ENCODE results near the gene PLEKHM3. TPM values are rescaled to one million over a fixed set of nuclear protein-coding genes. Genes with fewer than 3 reads are reported as not detected.

PLEKHM3 gene
- total RNA-seq, 2 donors from 2014 or later: 8.8 to 9.2 TPM

DNA sequence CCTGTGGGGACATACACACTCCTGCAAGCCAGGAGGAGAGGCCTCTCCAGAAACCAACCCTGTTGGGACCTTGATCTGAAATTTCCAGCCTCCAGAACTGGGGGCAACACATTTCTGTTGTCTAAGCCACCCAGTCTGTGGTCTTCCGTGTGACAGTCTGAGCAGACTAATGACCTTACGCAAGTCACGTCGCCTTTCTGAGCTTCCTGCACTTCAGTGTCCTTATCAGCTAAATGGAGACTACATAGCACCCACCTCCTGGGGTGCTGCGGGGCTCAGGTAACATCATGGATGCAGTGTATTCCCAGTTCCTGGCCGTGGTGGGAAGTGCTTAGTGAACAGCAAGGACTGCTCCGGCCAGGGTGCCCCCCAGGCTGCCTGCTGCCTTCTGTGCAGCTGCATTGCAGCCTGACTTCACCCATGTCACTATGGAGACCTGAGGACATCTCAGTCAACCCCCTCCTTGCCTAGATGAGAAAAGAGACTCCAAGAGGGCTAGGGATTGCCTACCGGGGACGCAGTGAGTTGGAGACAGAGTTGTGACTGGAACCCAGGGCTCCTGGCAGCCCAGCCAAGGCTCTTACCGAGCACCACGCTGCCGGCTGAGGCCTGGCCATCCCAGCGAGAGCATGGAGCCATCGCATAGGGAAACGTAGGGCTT is 194.4 kb downstream of the PLEKHM3 start:
- DNase-seq: no peak
- Mint-ChIP-seq H3K4me3 (no peak overlapping the region), H3K9me3 (no peaks in the 10 kb centered on the region), H3K4me1 (ENCODE audit: low read depth) (peaks cover 33% of the 10 kb centered on the region), H3K36me3 (ENCODE audit: insufficient read depth in 2 of 2) (no peaks in the 10 kb centered on the region), H3K27ac (no peak overlapping the region), H3K27me3 (ENCODE audit: low read depth) (no peaks in the 10 kb centered on the region)
- ATAC-seq (replicated peaks in 1 of 2): no peak

DNA sequence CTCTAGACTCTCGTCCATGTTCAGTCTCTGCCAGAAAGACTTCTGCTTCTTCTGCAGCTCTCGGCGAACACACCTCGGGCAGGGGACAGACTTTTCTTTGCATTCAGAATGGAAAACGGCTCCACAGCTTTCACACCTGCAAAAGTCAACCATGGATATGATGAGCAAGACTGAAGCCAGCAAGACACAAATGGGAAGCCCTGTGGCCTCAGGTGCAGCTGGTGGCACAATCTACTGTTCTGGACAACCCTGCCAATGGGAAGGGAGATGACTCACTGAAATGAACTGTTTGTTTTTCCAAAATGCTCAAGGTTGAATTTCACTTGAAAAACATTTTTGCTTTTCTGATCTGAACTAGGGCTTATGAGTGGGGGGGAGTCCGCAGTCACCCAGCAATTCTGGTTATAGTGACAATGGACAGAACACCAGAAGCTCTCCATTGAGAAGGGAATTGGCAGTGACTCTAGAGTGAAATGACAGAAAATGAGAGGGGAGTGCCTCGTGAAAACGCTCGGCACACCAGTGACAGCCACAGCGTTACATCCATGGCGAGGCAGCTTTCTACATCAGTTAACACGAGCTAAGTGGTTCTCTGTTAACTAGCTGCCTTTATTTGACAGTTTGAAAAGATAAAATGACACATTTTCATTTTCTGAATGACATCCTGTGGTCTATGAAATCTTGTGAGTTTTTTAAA is 196.8 kb downstream of the PLEKHM3 start:
- ATAC-seq (replicated peaks in 1 of 2) (no peak), DNase-seq (no peak)
- Mint-ChIP-seq H3K9me3 (no peaks in the 10 kb centered on the region), H3K27me3 (ENCODE audit: low read depth) (no peaks in the 10 kb centered on the region), H3K27ac (no peak overlapping the region), H3K4me1 (ENCODE audit: low read depth) (peaks cover 30% of the 10 kb centered on the region), H3K36me3 (ENCODE audit: insufficient read depth in 2 of 2) (no peaks in the 10 kb centered on the region), H3K4me3 (no peak overlapping the region)

DNA sequence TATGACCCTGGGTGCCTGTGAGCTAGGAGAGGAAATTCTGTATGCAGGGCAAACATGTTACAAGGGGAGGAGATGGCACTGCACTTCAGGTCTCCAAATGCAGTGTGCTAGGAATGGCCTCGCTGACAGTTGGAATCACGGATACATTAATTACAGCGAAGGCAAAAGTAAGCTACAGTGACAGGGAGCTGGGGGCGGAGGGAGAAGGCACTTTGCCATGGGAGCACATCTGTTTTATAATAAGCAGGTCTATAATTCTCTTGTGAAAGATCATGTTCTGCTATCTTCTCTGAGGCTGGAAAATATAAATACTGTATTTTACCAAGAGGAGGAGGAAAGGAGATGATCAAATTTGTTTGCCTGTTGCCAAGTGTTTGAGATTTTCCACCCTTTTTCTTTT is 199.3 kb downstream of the PLEKHM3 start:
- Mint-ChIP-seq H3K4me1 (ENCODE audit: low read depth) (peaks cover 20% of the 10 kb centered on the region), H3K36me3 (ENCODE audit: insufficient read depth in 2 of 2) (no peaks in the 10 kb centered on the region), H3K27me3 (ENCODE audit: low read depth) (no peaks in the 10 kb centered on the region), H3K27ac (no peak overlapping the region), H3K9me3 (no peaks in the 10 kb centered on the region), H3K4me3 (no peak overlapping the region)
- ATAC-seq (replicated peaks in 1 of 2) (no peak), DNase-seq (no peak)

DNA sequence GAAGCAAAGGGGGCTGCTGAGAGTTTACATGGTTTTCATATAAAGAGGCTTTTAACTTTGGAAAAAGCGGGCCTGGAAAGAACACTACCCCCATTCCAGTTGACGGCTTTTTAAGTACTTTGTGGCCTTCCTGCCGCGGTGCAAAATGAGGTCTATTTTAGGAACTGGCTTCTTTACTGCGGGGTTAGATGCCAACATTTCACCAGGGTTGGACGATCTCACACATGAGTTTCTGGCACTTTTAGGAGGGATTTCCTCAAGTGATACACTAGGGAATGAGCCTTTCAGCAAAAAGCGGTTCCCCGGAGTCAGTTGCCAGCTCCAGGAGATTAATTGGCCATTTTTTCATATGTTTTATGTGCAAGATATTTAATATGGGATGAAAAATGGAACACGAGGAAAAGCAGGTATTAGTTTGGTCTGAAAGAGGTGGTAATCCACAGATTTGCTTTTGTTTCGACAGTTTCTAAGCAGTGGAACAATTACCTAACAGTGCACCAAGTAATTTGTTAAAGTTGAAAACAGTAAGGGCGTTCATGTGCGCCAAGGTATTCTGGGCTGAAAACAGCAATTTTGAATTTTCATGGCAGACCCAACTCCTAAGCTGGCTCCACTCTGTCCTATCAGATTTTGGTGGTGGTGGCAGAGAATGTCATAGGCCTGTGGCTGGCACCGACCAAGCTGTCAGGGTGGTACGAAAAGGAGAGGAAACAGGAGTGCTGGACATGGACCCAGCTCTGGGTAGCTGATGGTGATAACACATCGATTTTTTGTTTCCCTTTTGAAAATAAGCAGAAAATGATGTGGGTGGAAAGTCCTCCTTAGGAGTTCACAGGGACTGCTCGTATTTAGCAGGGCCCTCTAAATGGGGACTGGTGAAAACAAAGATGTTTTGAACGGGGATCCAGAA is 200.0 kb downstream of the PLEKHM3 start:
- ATAC-seq (replicated peaks in 1 of 2) (no peak), DNase-seq (no peak)
- no peak overlapping the region for H3K27ac Mint-ChIP-seq
- no peak overlapping the region for H3K4me3 Mint-ChIP-seq
- H3K27me3 Mint-ChIP-seq (ENCODE audit: low read depth): no peaks in the 10 kb centered on the region
- no peaks in the 10 kb centered on the region for H3K36me3 Mint-ChIP-seq (ENCODE audit: insufficient read depth in 2 of 2)
- peaks cover 19% of the 10 kb centered on the region for H3K4me1 Mint-ChIP-seq (ENCODE audit: low read depth)
- H3K9me3 Mint-ChIP-seq: no peaks in the 10 kb centered on the region

- H3K27ac Mint-ChIP-seq: no peak overlapping the region
- H3K4me3 Mint-ChIP-seq: no peak overlapping the region
- no peaks in the 10 kb centered on the region for H3K27me3 Mint-ChIP-seq (ENCODE audit: low read depth)
- H3K9me3 Mint-ChIP-seq: no peaks in the 10 kb centered on the region
- no peak for DNase-seq
- peaks cover 7% of the 10 kb centered on the region for H3K4me1 Mint-ChIP-seq (ENCODE audit: low read depth)
- H3K36me3 Mint-ChIP-seq (ENCODE audit: insufficient read depth in 2 of 2): no peaks in the 10 kb centered on the region
- no peak for ATAC-seq (replicated peaks in 1 of 2)
These were observed 201.5 kb downstream of the PLEKHM3 start for GRCh38 chr2:207823865-207824264.

DNA sequence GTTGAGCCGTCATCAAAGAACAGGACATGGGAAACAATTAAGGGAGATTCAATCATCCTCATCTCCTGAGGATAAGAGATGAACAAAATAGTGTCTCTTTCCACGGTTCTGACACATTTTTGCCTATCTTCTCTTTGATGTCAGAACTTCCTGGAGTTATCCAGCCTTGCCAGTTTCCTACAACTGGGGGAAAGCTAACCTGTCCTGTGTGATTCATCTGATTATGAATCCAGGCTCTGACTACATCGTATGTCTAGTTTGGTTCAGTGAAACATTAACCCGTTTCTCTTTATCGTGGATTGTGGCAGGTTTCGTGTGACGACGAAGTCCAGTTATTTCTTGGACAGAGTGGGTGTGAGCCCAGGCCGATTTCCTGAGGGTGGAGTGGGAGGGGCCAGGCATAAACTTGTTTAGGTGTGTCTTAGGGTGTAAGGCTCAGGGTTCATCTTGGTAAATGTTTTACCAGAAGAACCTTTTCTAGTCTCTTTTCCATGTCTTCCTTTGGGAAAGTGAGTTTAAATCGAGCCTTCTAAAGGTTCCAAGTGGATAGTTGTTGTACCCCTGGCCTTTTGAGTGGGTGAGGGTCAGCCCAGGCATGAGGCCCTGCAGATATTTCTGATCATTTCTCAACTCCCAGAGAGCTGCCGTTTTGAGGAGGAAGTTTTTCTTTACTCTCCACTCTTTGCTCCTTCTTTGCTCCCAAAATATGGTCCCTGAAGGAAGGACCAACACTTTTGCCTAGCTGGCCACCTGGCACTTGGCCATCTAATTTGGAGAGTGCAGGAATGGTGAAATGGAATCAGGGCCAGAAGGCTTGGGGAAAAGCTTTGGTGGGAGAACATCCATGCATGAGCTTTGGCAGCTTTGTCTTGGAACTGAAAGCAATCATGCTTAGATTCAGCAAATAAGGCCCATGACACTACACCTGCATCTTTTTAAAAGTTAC is 205.2 kb downstream of the PLEKHM3 start:
- no peak overlapping the region for H3K27ac Mint-ChIP-seq
- H3K9me3 Mint-ChIP-seq: no peaks in the 10 kb centered on the region
- H3K27me3 Mint-ChIP-seq (ENCODE audit: low read depth): no peaks in the 10 kb centered on the region
- H3K36me3 Mint-ChIP-seq (ENCODE audit: insufficient read depth in 2 of 2): no peaks in the 10 kb centered on the region
- no peak overlapping the region for H3K4me3 Mint-ChIP-seq
- ATAC-seq (replicated peaks in 1 of 2): no peak
- no peaks in the 10 kb centered on the region for H3K4me1 Mint-ChIP-seq (ENCODE audit: low read depth)
- no peak for DNase-seq

DNA sequence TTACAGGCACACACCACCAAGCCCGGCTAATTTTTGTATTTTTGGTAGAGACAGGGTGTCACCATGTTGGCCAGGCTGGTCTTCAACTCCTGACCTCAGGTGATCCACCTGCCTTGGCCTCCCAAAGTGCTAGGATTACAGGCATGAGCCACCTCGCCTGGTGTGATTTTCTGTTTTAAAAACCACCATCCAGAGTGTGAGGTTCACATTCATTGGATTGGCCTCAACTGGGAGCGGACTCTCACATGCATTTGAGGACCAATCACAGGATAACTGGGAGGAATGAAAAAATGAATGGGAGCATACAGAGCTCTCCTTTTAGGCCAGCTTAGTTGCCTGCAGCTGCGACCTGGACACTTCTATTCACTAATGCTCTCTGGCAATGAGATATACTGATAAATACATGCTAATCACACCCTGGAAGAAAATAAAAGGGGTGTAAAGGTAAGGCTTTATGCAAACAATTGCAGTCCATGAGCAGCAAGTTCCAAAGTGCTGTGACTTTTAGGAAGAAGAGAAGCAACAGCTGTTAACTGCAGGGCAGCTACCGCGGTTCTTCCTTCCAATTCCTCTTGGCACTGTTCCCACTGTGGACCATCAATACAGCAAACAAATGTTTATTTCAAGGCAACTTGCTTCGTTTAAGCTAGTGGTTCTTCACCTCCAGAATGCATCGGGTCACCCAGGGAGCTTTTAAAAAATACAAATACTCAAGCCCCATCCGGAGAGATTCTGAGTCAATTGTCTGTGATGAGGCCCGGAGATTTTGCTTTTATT is 206.1 kb downstream of the PLEKHM3 start:
- Mint-ChIP-seq H3K36me3 (ENCODE audit: insufficient read depth in 2 of 2) (no peaks in the 10 kb centered on the region), H3K4me1 (ENCODE audit: low read depth) (no peaks in the 10 kb centered on the region), H3K27me3 (ENCODE audit: low read depth) (no peaks in the 10 kb centered on the region), H3K27ac (no peak overlapping the region), H3K4me3 (no peak overlapping the region), H3K9me3 (no peaks in the 10 kb centered on the region)
- no peak for ATAC-seq (replicated peaks in 1 of 2)
- no peak for DNase-seq

DNA sequence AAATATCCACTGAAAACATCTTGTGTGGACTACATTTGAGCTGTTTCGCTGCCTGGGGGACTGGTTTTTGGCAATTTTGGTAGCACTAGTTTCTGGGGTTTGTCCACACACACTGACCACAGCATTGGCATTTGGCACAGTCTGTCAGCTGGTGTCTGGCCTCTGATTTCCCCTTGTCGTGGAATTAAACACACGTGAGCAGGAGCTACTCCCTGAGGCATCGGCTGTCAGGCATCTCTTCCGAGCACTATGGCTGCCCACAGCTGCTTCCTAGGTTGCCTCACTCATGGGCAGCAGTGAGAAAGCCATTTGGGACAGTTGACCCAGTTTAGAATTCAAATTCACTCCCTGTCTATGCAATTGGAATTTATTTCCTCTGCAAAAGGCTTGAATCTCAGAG is 208.8 kb downstream of the PLEKHM3 start:
- DNase-seq: no peak
- peaks cover 10% of the 10 kb centered on the region for H3K27me3 Mint-ChIP-seq (ENCODE audit: low read depth)
- H3K9me3 Mint-ChIP-seq: no peaks in the 10 kb centered on the region
- ATAC-seq (replicated peaks in 1 of 2): no peak
- no peak overlapping the region for H3K4me3 Mint-ChIP-seq
- no peak overlapping the region for H3K27ac Mint-ChIP-seq
- H3K36me3 Mint-ChIP-seq (ENCODE audit: insufficient read depth in 2 of 2): no peaks in the 10 kb centered on the region
- H3K4me1 Mint-ChIP-seq (ENCODE audit: low read depth): no peaks in the 10 kb centered on the region

GRCh38 chr2:207815254-207815653 is 210.1 kb downstream of the PLEKHM3 start:
- Mint-ChIP-seq H3K4me1 (ENCODE audit: low read depth) (no peaks in the 10 kb centered on the region), H3K9me3 (no peaks in the 10 kb centered on the region), H3K36me3 (ENCODE audit: insufficient read depth in 2 of 2) (no peaks in the 10 kb centered on the region), H3K4me3 (no peak overlapping the region), H3K27ac (no peak overlapping the region), H3K27me3 (ENCODE audit: low read depth) (peaks cover 11% of the 10 kb centered on the region)
- no peak for DNase-seq
- ATAC-seq (replicated peaks in 1 of 2): no peak

GRCh38 chr2:207813942-207814341 is 211.4 kb downstream of the PLEKHM3 start:
- Mint-ChIP-seq H3K27me3 (ENCODE audit: low read depth) (peaks cover 11% of the 10 kb centered on the region), H3K36me3 (ENCODE audit: insufficient read depth in 2 of 2) (no peaks in the 10 kb centered on the region), H3K4me3 (no peak overlapping the region), H3K4me1 (ENCODE audit: low read depth) (no peaks in the 10 kb centered on the region), H3K9me3 (no peaks in the 10 kb centered on the region), H3K27ac (no peak overlapping the region)
- no peak for DNase-seq
- ATAC-seq (replicated peaks in 1 of 2): no peak

- Mint-ChIP-seq H3K27ac (no peak overlapping the region), H3K4me3 (no peak overlapping the region), H3K4me1 (ENCODE audit: low read depth) (no peaks in the 10 kb centered on the region), H3K9me3 (no peaks in the 10 kb centered on the region), H3K36me3 (ENCODE audit: insufficient read depth in 2 of 2) (no peaks in the 10 kb centered on the region), H3K27me3 (ENCODE audit: low read depth) (peaks cover 11% of the 10 kb centered on the region)
- DNase-seq: no peak
- no peak for ATAC-seq (replicated peaks in 1 of 2)
These were observed 212.0 kb downstream of the PLEKHM3 start for GRCh38 chr2:207813221-207813916.

DNA sequence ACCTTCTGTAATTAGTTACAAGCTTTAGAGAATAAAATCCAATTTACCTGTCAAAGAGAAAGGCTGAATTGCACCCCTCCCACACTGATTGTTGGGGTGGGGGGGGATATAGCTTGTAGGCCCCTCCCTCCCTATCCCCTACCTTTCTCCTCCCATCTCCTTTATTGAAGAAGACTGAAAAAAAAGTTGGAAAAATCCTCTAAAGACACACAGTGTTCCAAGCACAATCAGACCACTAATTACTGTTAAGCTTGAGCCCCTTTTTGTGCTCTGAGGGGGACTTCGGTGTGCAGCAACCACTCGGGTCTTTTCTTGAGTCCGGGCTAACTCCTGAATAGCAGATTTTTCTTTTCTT is 212.6 kb downstream of the PLEKHM3 start:
- Mint-ChIP-seq H3K4me1 (ENCODE audit: low read depth) (peaks cover under 1% of the 10 kb centered on the region), H3K27ac (no peak overlapping the region), H3K36me3 (ENCODE audit: insufficient read depth in 2 of 2) (no peaks in the 10 kb centered on the region), H3K4me3 (no peak overlapping the region), H3K9me3 (no peaks in the 10 kb centered on the region), H3K27me3 (ENCODE audit: low read depth) (peaks cover 11% of the 10 kb centered on the region)
- no peak for ATAC-seq (replicated peaks in 1 of 2)
- DNase-seq: no peak

Measured in activated T-cell treated with anti-CD3 and anti-CD28 coated beads, Interleukin-2, amount 50 U/mL, for 72 hours (primary cell).